AG04450 (cell line): ENCODE results near the gene ZNF121. TPM values are rescaled to one million over a fixed set of nuclear protein-coding genes. Genes with fewer than 3 reads are reported as not detected.

ENCODE experiments used
- CTCF ChIA-PET: fragments of 300-600, 350-600 bp; formaldehyde crosslinking; extraction: SDS; loops from one replicate; lab custom pipeline; 2022; ENCODE audit warnings: antibody characterized with exemption, inconsistent platforms; lab: Charles Lee
- POLR2A ChIA-PET: fragments of 350-600 bp; formaldehyde crosslinking; extraction: SDS; loops from one replicate; lab custom pipeline; 2021; ENCODE audit warnings: antibody characterized with exemption, inconsistent platforms; lab: Yijun Ruan, JAX
- DNase-seq: peaks from one replicate; pipeline ENCODE4 v3.0.0-alpha.2; 2011; ENCODE audit warnings: low read depth, low spot score
- H3K27ac ChIP-seq: one replicate; pipeline ENCODE4 v1.5.1; 2012; ENCODE audit warnings: low read depth, low read length, control low read depth
- H3K27me3 ChIP-seq: one replicate; pipeline ENCODE4 v1.6.0; 2012; ENCODE audit warnings: low read length; ENCODE audit not compliant: control insufficient read depth, insufficient read depth
- H3K4me3 ChIP-seq: 2 replicates; pipeline ENCODE4 v1.5.1; 2011; ENCODE audit warnings: mild to moderate bottlenecking, low read depth, low read length, control low read depth
- H3K9me3 ChIP-seq: 2 replicates; pipeline ENCODE4 v1.5.1; 2012; ENCODE audit warnings: low read length; ENCODE audit not compliant: control insufficient read depth, insufficient read depth
- polyA plus RNA-seq: library from polyadenylated mRNA; depleted of rRNA; stranded (reverse); fragments of >200 nt; gene quantifications from 2 replicates; pipeline ENCODE4 v1.2.3, GENCODE V29; 2011; rRNA removed
- TF ChIP-seq, protein P1 (sequence below): IDR thresholded peaks from 2 replicates; pipeline ENCODE4 v1.5.1; 2011; ENCODE audit warnings: low read depth, low read length, control low read depth, inconsistent platforms

ZNF121 gene
- polyA plus RNA-seq, 1 experiment: 5.3 TPM

DNA sequence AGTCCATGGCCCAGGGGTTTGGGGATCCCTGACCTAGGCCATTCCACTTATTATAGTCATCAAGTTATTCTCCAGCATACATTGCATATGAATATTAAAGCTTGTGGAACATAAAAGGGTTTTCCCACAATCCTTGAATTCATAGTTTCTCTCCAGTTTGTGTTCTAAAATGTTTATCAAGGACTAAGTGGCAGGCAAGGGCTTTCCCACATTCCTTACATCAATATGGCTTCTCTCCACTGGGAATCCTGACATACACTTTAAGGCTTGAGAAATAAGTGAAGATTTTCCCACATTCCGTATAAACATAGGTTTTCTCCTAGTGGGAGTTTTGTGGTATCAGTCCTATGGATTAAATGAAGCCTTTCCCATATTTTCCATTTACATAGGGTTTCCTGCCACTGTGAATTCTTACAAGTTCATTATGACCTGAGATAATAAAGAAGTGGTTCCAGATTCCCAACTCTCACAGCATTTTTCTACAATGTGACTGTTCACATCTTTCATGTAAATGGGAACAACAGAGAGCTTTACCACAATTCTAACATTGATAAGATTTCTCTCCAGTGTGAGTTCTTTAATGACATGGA, 60.3 kb downstream of the ZNF121 start:
- Histone ChIP-seq H3K4me3 (no peak overlapping the region), H3K9me3 (peaks cover 75% of the 10 kb centered on the region), H3K27ac (no peak overlapping the region), H3K27me3 (no peaks in the 10 kb centered on the region)
- CTCF ChIA-PET: no interaction called here
- POLR2A ChIA-PET: no interaction called here
- no peak for DNase-seq
- TF ChIP-seq, protein P1, sequence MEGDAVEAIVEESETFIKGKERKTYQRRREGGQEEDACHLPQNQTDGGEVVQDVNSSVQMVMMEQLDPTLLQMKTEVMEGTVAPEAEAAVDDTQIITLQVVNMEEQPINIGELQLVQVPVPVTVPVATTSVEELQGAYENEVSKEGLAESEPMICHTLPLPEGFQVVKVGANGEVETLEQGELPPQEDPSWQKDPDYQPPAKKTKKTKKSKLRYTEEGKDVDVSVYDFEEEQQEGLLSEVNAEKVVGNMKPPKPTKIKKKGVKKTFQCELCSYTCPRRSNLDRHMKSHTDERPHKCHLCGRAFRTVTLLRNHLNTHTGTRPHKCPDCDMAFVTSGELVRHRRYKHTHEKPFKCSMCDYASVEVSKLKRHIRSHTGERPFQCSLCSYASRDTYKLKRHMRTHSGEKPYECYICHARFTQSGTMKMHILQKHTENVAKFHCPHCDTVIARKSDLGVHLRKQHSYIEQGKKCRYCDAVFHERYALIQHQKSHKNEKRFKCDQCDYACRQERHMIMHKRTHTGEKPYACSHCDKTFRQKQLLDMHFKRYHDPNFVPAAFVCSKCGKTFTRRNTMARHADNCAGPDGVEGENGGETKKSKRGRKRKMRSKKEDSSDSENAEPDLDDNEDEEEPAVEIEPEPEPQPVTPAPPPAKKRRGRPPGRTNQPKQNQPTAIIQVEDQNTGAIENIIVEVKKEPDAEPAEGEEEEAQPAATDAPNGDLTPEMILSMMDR: no peak

Other genes with a start within 250 kb of the ZNF121 start
- gene ZNF177, start 221.5 kb downstream of the ZNF121 start, polyA plus RNA-seq: 2.3 and 3.3 TPM in 2 replicates
- gene ZNF266, start 148.9 kb downstream of the ZNF121 start, polyA plus RNA-seq: 21.3 and 29.0 TPM in 2 replicates
- gene ZNF560, start 85.9 kb downstream of the ZNF121 start, polyA plus RNA-seq: 1.9 and 2.1 TPM in 2 replicates
- 13.2 and 15.4 TPM in 2 replicates for gene ZNF426, start 45.9 kb downstream of the ZNF121 start, polyA plus RNA-seq
- gene ZNF561, start 36.7 kb upstream of the ZNF121 start, polyA plus RNA-seq: 31.3 and 39.3 TPM in 2 replicates
- gene ZNF562, start 90.6 kb upstream of the ZNF121 start, polyA plus RNA-seq: 14.2 and 17.0 TPM in 2 replicates
- gene ZNF846, start 184.2 kb upstream of the ZNF121 start, polyA plus RNA-seq: 8.3 and 9.2 TPM in 2 replicates
- gene FBXL12, start 234.6 kb upstream of the ZNF121 start, polyA plus RNA-seq: 23.6 and 28.6 TPM in 2 replicates
- gene UBL5, start 243.4 kb upstream of the ZNF121 start, polyA plus RNA-seq: 591 and 734 TPM in 2 replicates